ENCODE data around the gene AP3S2.

AP3S2 gene

GRCh38 chr15:89820666-89821611 is 72.9 kb downstream of the AP3S2 start:
- peak; percentile 55 for FAIRE-seq
- DNase-seq (ENCODE audit: insufficient read length, low spot score): no peak

GRCh38 chr15:89818287-89818686 is 75.5 kb downstream of the AP3S2 start:
- no peak for FAIRE-seq

GRCh38 chr15:89817701-89818280 is 76.0 kb downstream of the AP3S2 start:
- DNase-seq (ENCODE audit: insufficient read length, low spot score): no peak
- FAIRE-seq: no peak

More at GRCh38 chr15:89818287-89818686, 75.5 kb downstream of the AP3S2 start:
- DNase-seq (ENCODE audit: insufficient read length, low spot score): no peak

- no peak for FAIRE-seq
- no peak for DNase-seq (ENCODE audit: insufficient read length, low spot score)
These were observed 78.0 kb downstream of the AP3S2 start for GRCh38 chr15:89815769-89816168.

- FAIRE-seq: no peak
- DNase-seq (ENCODE audit: insufficient read length, low spot score): no peak
These were observed 79.6 kb downstream of the AP3S2 start for GRCh38 chr15:89814112-89814742.

- FAIRE-seq: no peak
- DNase-seq (ENCODE audit: insufficient read length, low spot score): no peak
These were observed 80.2 kb downstream of the AP3S2 start for GRCh38 chr15:89813381-89814111.

GRCh38 chr15:89812847-89813320 is 80.9 kb downstream of the AP3S2 start:
- no peak for DNase-seq (ENCODE audit: insufficient read length, low spot score)

GRCh38 chr15:89812011-89812846 is 81.6 kb downstream of the AP3S2 start:
- FAIRE-seq: no peak
- no peak for DNase-seq (ENCODE audit: insufficient read length, low spot score)

More at GRCh38 chr15:89812847-89813320, 80.9 kb downstream of the AP3S2 start:
- no peak for FAIRE-seq

- DNase-seq (ENCODE audit: insufficient read length, low spot score): no peak
These were observed 83.0 kb downstream of the AP3S2 start for GRCh38 chr15:89810837-89811236.

GRCh38 chr15:89809787-89810148 is 84.0 kb downstream of the AP3S2 start:
- no peak for FAIRE-seq
- no peak for DNase-seq (ENCODE audit: insufficient read length, low spot score)

More at GRCh38 chr15:89810837-89811236, 83.0 kb downstream of the AP3S2 start:
- FAIRE-seq: no peak

GRCh38 chr15:89809093-89809786 is 84.6 kb downstream of the AP3S2 start:
- DNase-seq (ENCODE audit: insufficient read length, low spot score) (no peak), FAIRE-seq (no peak)

- FAIRE-seq (no peak), DNase-seq (ENCODE audit: insufficient read length, low spot score) (no peak)
These were observed 85.5 kb downstream of the AP3S2 start for GRCh38 chr15:89808160-89808870.

- no peak for DNase-seq (ENCODE audit: insufficient read length, low spot score)
- no peak for FAIRE-seq
These were observed 86.1 kb downstream of the AP3S2 start for GRCh38 chr15:89807689-89808088.

- no peak for DNase-seq (ENCODE audit: insufficient read length, low spot score)
- FAIRE-seq: no peak
These were observed 86.9 kb downstream of the AP3S2 start for GRCh38 chr15:89806559-89807550.

GRCh38 chr15:89806210-89806558 is 87.6 kb downstream of the AP3S2 start:
- DNase-seq (ENCODE audit: insufficient read length, low spot score) (no peak), FAIRE-seq (no peak)

- DNase-seq (ENCODE audit: insufficient read length, low spot score) (no peak), FAIRE-seq (no peak)
These were observed 88.3 kb downstream of the AP3S2 start for GRCh38 chr15:89805241-89806209.
